Measurements from ENCODE around the gene SPIRE1.

- TF ChIP-seq CTCF (IDR thresholded peaks at IDR 0.05; ENCODE audit: borderline replicate concordance, extremely low read depth, low read length, poor library complexity, severe bottlenecking): no peak
- no peak for TF ChIP-seq EZH2 (IDR thresholded peaks at IDR 0.05; ENCODE audit: borderline replicate concordance, low read depth, low read length, severe bottlenecking)
Observed at GRCh38 chr18:12518832-12519531, 138.9 kb downstream of the SPIRE1 start.
